Endothelial cell of umbilical vein (primary cell): Measurements from ENCODE around the gene TGFBR3. TPM values are rescaled to one million over a fixed set of nuclear protein-coding genes. Genes with fewer than 3 reads are reported as not detected.

ENCODE experiments used
- BruUV-seq: library from RNA; stranded (reverse); fragments of 400-500 nt; replicated peaks from 2 replicates; lab custom pipeline; 2021; lab: Mats Ljungman, UMichigan
- CTCF ChIA-PET: fragments of 300-600, 350-600 bp; sonication (Branson Sonifier 250); formaldehyde crosslinking; loops from one replicate; lab custom pipeline; 2021; ENCODE audit warnings: antibody characterized with exemption, inconsistent platforms; lab: Charles Lee
- POLR2A ChIA-PET: fragments of 300-600, 350-600 bp; sonication (Branson Sonifier 250); formaldehyde crosslinking; loops from one replicate; lab custom pipeline; 2021; ENCODE audit warnings: antibody characterized with exemption, inconsistent platforms; lab: Charles Lee
- DNase-seq: peaks from one replicate; pipeline ENCODE4 v3.0.0-alpha.2; 2011; ENCODE audit warnings: low read depth, low spot score
- FAIRE-seq: peaks from 2 replicates; lab custom pipeline; 2011; peaks lifted over from hg19 to GRCh38; lab: Jason Lieb, UNC
- H2AFZ ChIP-seq: 2 replicates; pipeline ENCODE4 v1.6.0; 2012; ENCODE audit warnings: low read depth, low read length, control low read depth, inconsistent platforms
- H3K27ac ChIP-seq: 2 replicates; pipeline ENCODE4 v1.5.1; 2011; ENCODE audit warnings: low read depth, mild to moderate bottlenecking, control low read depth, low read length, moderate library complexity; ENCODE audit not compliant: insufficient read depth
- H3K27me3 ChIP-seq, 2 experiments: 2 replicates each; pipeline versions ENCODE4 v1.6.0 to v1.6.1; 2011; ENCODE audit warnings: low read length in 2 of 2, mixed read lengths in 1 of 2; ENCODE audit not compliant: control insufficient read depth in 2 of 2, insufficient read depth in 2 of 2
- H3K36me3 ChIP-seq, 2 experiments: 2 replicates in 1 of 2; 3 replicates in 1 of 2; pipeline ENCODE4 v1.5.1; 2011; ENCODE audit warnings: low read length in 2 of 2, mild to moderate bottlenecking in 1 of 2, moderate library complexity in 1 of 2; ENCODE audit not compliant: control insufficient read depth in 2 of 2, insufficient read depth in 2 of 2; ENCODE audit errors: extremely low read depth in 1 of 2
- H3K4me1 ChIP-seq: 3 replicates; pipeline ENCODE4 v1.5.1; 2011; ENCODE audit warnings: mild to moderate bottlenecking, low read length; ENCODE audit not compliant: control insufficient read depth, insufficient read depth; ENCODE audit errors: extremely low read depth
- H3K4me2 ChIP-seq: 2 replicates; pipeline ENCODE4 v1.6.1; 2011; ENCODE audit warnings: low read length, control low read depth, mixed read lengths; ENCODE audit not compliant: insufficient read depth
- H3K4me3 ChIP-seq, 3 experiments: fragments of 200-600 bp in 1 of 3; sonication (generic), shearing (Covaris generic) in 1 of 3; replicated peaks in 1 of 3; 2 replicates each; pipeline ENCODE4 v1.5.1; 2011 to 2016; ENCODE audit warnings: control low read depth in 3 of 3, low read length in 3 of 3, mild to moderate bottlenecking in 2 of 3, inconsistent platforms in 1 of 3, low read depth in 1 of 3, moderate library complexity in 1 of 3; ENCODE audit not compliant: insufficient read depth in 1 of 3
- H3K79me2 ChIP-seq: 2 replicates; pipeline ENCODE4 v1.6.0; 2012; ENCODE audit warnings: low read length, inconsistent platforms; ENCODE audit not compliant: control insufficient read depth, insufficient read depth
- H3K9ac ChIP-seq: replicated peaks from 2 replicates; pipeline ENCODE3; 2011; ENCODE audit warnings: low read length, control low read depth; ENCODE audit not compliant: insufficient read depth; ENCODE audit errors: extremely low read depth
- H3K9me1 ChIP-seq: replicated peaks from 3 replicates; pipeline ENCODE4 v1.6.0; 2011; ENCODE audit warnings: mild to moderate bottlenecking, low read length; ENCODE audit not compliant: control insufficient read depth, insufficient read depth; ENCODE audit errors: extremely low read depth
- H3K9me3 ChIP-seq: replicated peaks from 2 replicates; pipeline ENCODE4 v1.5.1; 2012; ENCODE audit warnings: low read length, inconsistent platforms; ENCODE audit not compliant: control insufficient read depth, insufficient read depth
- H4K20me1 ChIP-seq: replicated peaks from 2 replicates; pipeline ENCODE3; 2011; ENCODE audit warnings: mild to moderate bottlenecking, low read length; ENCODE audit not compliant: control insufficient read depth, insufficient read depth; ENCODE audit errors: extremely low read depth
- CTCF ChIP-seq, 2 donors: IDR thresholded peaks; 1 replicate in 1 of 2; 2 replicates in 1 of 2; pipeline ENCODE4 v1.5.1; 2011; ENCODE audit warnings: low read length in 2 of 2, mild to moderate bottlenecking in 2 of 2, moderate library complexity in 2 of 2, control low read depth in 1 of 2, inconsistent platforms in 1 of 2, low read depth in 1 of 2; ENCODE audit not compliant: insufficient read depth in 1 of 2; ENCODE audit errors: extremely low read depth in 1 of 2
- EZH2 ChIP-seq: IDR thresholded peaks from 2 replicates; pipeline ENCODE4 v1.6.1; 2012; ENCODE audit warnings: borderline replicate concordance, low read depth, mild to moderate bottlenecking, moderate library complexity, low read length, inconsistent platforms; ENCODE audit not compliant: severe bottlenecking
- FOS ChIP-seq: IDR thresholded peaks from 2 replicates; pipeline ENCODE4 v1.6.1; 2011; ENCODE audit warnings: mild to moderate bottlenecking, low read length, moderate library complexity, borderline replicate concordance; ENCODE audit not compliant: insufficient read depth
- GATA2 ChIP-seq: IDR thresholded peaks from 2 replicates; pipeline ENCODE4 v1.7.0; 2011; ENCODE audit warnings: low read depth, mild to moderate bottlenecking, moderate library complexity, mixed read lengths, low read length; ENCODE audit not compliant: insufficient read length, insufficient read depth
- JUN ChIP-seq: IDR thresholded peaks from 2 replicates; pipeline ENCODE4 v1.6.1; 2011; ENCODE audit warnings: borderline replicate concordance, low read depth; ENCODE audit not compliant: insufficient read length, insufficient read depth
- MYC ChIP-seq: IDR thresholded peaks from one replicate; pipeline ENCODE4 v1.6.1; 2011; ENCODE audit warnings: mild to moderate bottlenecking, low read depth, low read length
- POLR2A ChIP-seq: IDR thresholded peaks from 2 replicates; pipeline ENCODE4 v1.6.1; 2012; ENCODE audit warnings: low read depth, mild to moderate bottlenecking, control low read depth, low read length
- POLR2AphosphoS5 ChIP-seq: IDR thresholded peaks from 2 replicates; pipeline ENCODE4 v1.6.1; 2012; ENCODE audit warnings: low read depth, mild to moderate bottlenecking, control low read depth, low read length, moderate library complexity; ENCODE audit not compliant: insufficient read depth
- dilution Hi-C: fragments of 300-500 bp; cut with MboI; formaldehyde crosslinking; loops from one replicate; pipeline ENCODE4 v1.15.0; 2019; ENCODE audit warnings: low sequenced_read_pairs; ENCODE audit not compliant: extremely low pct_ligation_motif_present
- intact Hi-C: fragments of 100-400 bp; cut with micrococcal nuclease; formaldehyde crosslinking; loops from one replicate; pipeline ENCODE4 v1.10.0; 2022
- polyA plus RNA-seq, 4 experiments: library from polyadenylated mRNA; depleted of rRNA in 3 of 4; stranded (reverse) in 3 of 4; unstranded in 1 of 4; fragments of >200 nt; gene quantifications; 2 replicates each; pipeline versions ENCODE4 v1.2.1 to v1.2.3, GENCODE V29; 2011 to 2012; ENCODE audit warnings: missing spikeins in 1 of 4
- total RNA-seq: library from RNA; stranded (reverse); gene quantifications from 2 replicates; pipeline ENCODE4 v1.2.3, GENCODE V29; 2021
- TF ChIP-seq, protein P1 (sequence below): IDR thresholded peaks from 2 replicates; pipeline ENCODE4 v1.6.1; 2011; ENCODE audit not compliant: insufficient read depth, insufficient read length

TGFBR3 gene
- total and polyA plus RNA-seq, 2 donors (not counting 3 experiments of a cell fraction or from before 2014, with no cell fraction given), result 8.0 to 13.4 TPM

GRCh38 chr1:91717839-91718238 lies 168.1 kb downstream of the TGFBR3 start:
- no peaks in the 10 kb centered on the region for H3K27me3 ChIP-seq
- TF ChIP-seq MYC (no peak), JUN (no peak), EZH2 (no peak), CTCF (IDR thresholded peaks at IDR 0.05; ENCODE audit: extremely low read depth in 1 of 2, insufficient read depth in 1 of 2, low read depth in 1 of 2, low read length in 2 of 2) (no peak), POLR2AphosphoS5 (no peak), POLR2A (no peak), GATA2 (no peak), FOS (no peak)
- TF ChIP-seq, protein P1, sequence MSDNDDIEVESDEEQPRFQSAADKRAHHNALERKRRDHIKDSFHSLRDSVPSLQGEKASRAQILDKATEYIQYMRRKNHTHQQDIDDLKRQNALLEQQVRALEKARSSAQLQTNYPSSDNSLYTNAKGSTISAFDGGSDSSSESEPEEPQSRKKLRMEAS, result no peak
- H3K27ac ChIP-seq, result no peak overlapping the region
- CTCF ChIA-PET, result no interaction called here
- H3K4me2 ChIP-seq, result no peak overlapping the region
- no peaks in the 10 kb centered on the region for H3K4me1 ChIP-seq
- FAIRE-seq (no peak), DNase-seq (no peak)
- no peak overlapping the region for H2AFZ ChIP-seq
- intact Hi-C loops, result no loop called here
- H3K9ac ChIP-seq, result no peak overlapping the region
- H3K36me3 ChIP-seq, result peaks cover 0 to 20% of the 10 kb centered on the region in 2 experiments
- H3K9me3 ChIP-seq, result no peaks in the 10 kb centered on the region
- H3K79me2 ChIP-seq, result no peaks in the 10 kb centered on the region
- no peaks in the 10 kb centered on the region for H3K9me1 ChIP-seq
- dilution Hi-C loops, result no loop called here
- H4K20me1 ChIP-seq, result no peaks in the 10 kb centered on the region
- POLR2A ChIA-PET, result no interaction called here
- no TSS peak for BruUV-seq
- no peak overlapping the region for H3K4me3 ChIP-seq
